HEK293 (cell line): ENCODE results near the gene FKBP14.
A peak's percentile ranks its signal among the peaks of the same experiment; 100 is the strongest.

Experiments used
- CTCF ChIA-PET: fragments of 350-600 bp; formaldehyde crosslinking; extraction: SDS; loops from one replicate; lab custom pipeline; 2021; ENCODE audit warnings: antibody characterized with exemption; lab: Yijun Ruan, JAX
- POLR2A ChIA-PET: fragments of 300-600 bp; formaldehyde crosslinking; extraction: SDS; loops from one replicate; lab custom pipeline; 2020; ENCODE audit warnings: antibody characterized with exemption, inconsistent platforms; lab: Yijun Ruan, JAX
- H3K27ac ChIP-seq: fragments of 200-500 bp; sonication (Bioruptor generic); 2 replicates; pipeline ENCODE4 v1.5.1; 2014; ENCODE audit warnings: low read depth, low read length, control low read depth, inconsistent platforms; ENCODE audit errors: extremely low read depth
- H3K36me3 ChIP-seq, 2 experiments: fragments of 200-500 bp in 1 of 2; sonication (Bioruptor generic) in 1 of 2; 1 replicate in 1 of 2; 2 replicates in 1 of 2; pipeline ENCODE4 v1.5.1; 2014 to 2017; ENCODE audit warnings: inconsistent platforms in 2 of 2, low read length in 2 of 2; ENCODE audit not compliant: control insufficient read depth in 2 of 2, insufficient read depth in 1 of 2
- H3K4me1 ChIP-seq: fragments of 200-500 bp; sonication (Bioruptor generic); 2 replicates; pipeline ENCODE4 v1.5.1; 2014; ENCODE audit warnings: mild to moderate bottlenecking, low read length, inconsistent platforms; ENCODE audit not compliant: control insufficient read depth, insufficient read depth
- H3K4me3 ChIP-seq: 2 replicates; pipeline ENCODE4 v1.5.1; 2011; ENCODE audit warnings: low read depth, mild to moderate bottlenecking, control low read depth, low read length, moderate library complexity
- H3K9me3 ChIP-seq: fragments of 200-500 bp; sonication (Bioruptor generic); 2 replicates; pipeline ENCODE4 v1.5.1; 2014; ENCODE audit warnings: low read depth, low read length, inconsistent platforms; ENCODE audit not compliant: control insufficient read depth, insufficient read depth
- EGR2 ChIP-seq: fragments of 450-650 bp; formaldehyde crosslinking; IDR thresholded peaks from 2 replicates; pipeline ENCODE4 v1.5.1; 2016; ENCODE audit warnings: low read depth, missing biosample characterization, missing genetic modification characterization
- GLIS1 ChIP-seq: fragments of 450-650 bp; formaldehyde crosslinking; IDR thresholded peaks from 2 replicates; pipeline ENCODE4 v1.5.1; 2016; ENCODE audit warnings: missing biosample characterization, missing genetic modification characterization
- HOXA7 ChIP-seq: sonication (generic); formaldehyde crosslinking; IDR thresholded peaks from 2 replicates; pipeline ENCODE4 v1.8.1; 2022; ENCODE audit warnings: missing genetic modification reagents, borderline replicate concordance
- MZF1 ChIP-seq: fragments of 450-650 bp; formaldehyde crosslinking; IDR thresholded peaks from 2 replicates; pipeline ENCODE4 v1.5.1; 2017; ENCODE audit warnings: missing biosample characterization, missing genetic modification characterization, borderline replicate concordance
- SP2 ChIP-seq: fragments of 450-650 bp; formaldehyde crosslinking; IDR thresholded peaks from 2 replicates; pipeline ENCODE4 v1.5.1; 2016; ENCODE audit warnings: missing biosample characterization, missing genetic modification characterization
- ZBTB8A ChIP-seq: fragments of 450-650 bp; formaldehyde crosslinking; IDR thresholded peaks from 2 replicates; pipeline ENCODE4 v1.5.1; 2016; ENCODE audit warnings: missing biosample characterization, missing genetic modification characterization
- ZFHX2 ChIP-seq: fragments of 450-650 bp; formaldehyde crosslinking; conservative IDR thresholded peaks from 2 replicates; pipeline ENCODE4 v1.5.1; 2016; ENCODE audit warnings: missing biosample characterization, missing genetic modification characterization
- ZNF133 ChIP-seq: fragments of 450-650 bp; formaldehyde crosslinking; IDR thresholded peaks from 2 replicates; pipeline ENCODE4 v1.5.1; 2016; ENCODE audit warnings: missing biosample characterization, missing genetic modification characterization
- ZNF157 ChIP-seq: fragments of 450-650 bp; formaldehyde crosslinking; IDR thresholded peaks from 2 replicates; pipeline ENCODE4 v1.5.1; 2016; ENCODE audit warnings: missing biosample characterization, missing genetic modification characterization
- ZNF16 ChIP-seq: fragments of 450-650 bp; formaldehyde crosslinking; IDR thresholded peaks from 2 replicates; pipeline ENCODE4 v1.5.1; 2016; ENCODE audit warnings: low read depth, missing biosample characterization, missing genetic modification characterization
- ZNF335 ChIP-seq: fragments of 450-650 bp; formaldehyde crosslinking; conservative IDR thresholded peaks from 2 replicates; pipeline ENCODE4 v1.5.1; 2016; ENCODE audit warnings: missing biosample characterization, missing genetic modification characterization
- ZNF350 ChIP-seq: fragments of 450-650 bp; formaldehyde crosslinking; IDR thresholded peaks from 2 replicates; pipeline ENCODE4 v1.5.0; 2017; ENCODE audit warnings: missing biosample characterization, mild to moderate bottlenecking, missing genetic modification characterization
- ZNF354C ChIP-seq: fragments of 450-650 bp; formaldehyde crosslinking; IDR thresholded peaks from 2 replicates; pipeline ENCODE4 v1.5.1; 2016; ENCODE audit warnings: missing biosample characterization, missing genetic modification characterization, low read depth, borderline replicate concordance
- ZNF416 ChIP-seq: fragments of 450-650 bp; formaldehyde crosslinking; IDR thresholded peaks from 2 replicates; pipeline ENCODE4 v1.5.1; 2016; ENCODE audit warnings: missing biosample characterization, missing genetic modification characterization
- ZNF501 ChIP-seq: fragments of 450-650 bp; formaldehyde crosslinking; IDR thresholded peaks from 2 replicates; pipeline ENCODE4 v1.5.1; 2016; ENCODE audit warnings: missing biosample characterization, missing genetic modification characterization
- ZNF560 ChIP-seq: fragments of 450-650 bp; formaldehyde crosslinking; IDR thresholded peaks from 2 replicates; pipeline ENCODE4 v1.5.1; 2017; ENCODE audit warnings: missing biosample characterization, missing genetic modification characterization, borderline replicate concordance
- ZNF585B ChIP-seq: fragments of 450-650 bp; formaldehyde crosslinking; IDR thresholded peaks from 2 replicates; pipeline ENCODE4 v1.5.1; 2016; ENCODE audit warnings: missing biosample characterization, missing genetic modification characterization
- ZNF600 ChIP-seq: fragments of 450-650 bp; formaldehyde crosslinking; IDR thresholded peaks from 2 replicates; pipeline ENCODE4 v1.5.1; 2016; ENCODE audit warnings: missing biosample characterization, missing genetic modification characterization
- ZNF792 ChIP-seq: fragments of 450-650 bp; formaldehyde crosslinking; IDR thresholded peaks from 2 replicates; pipeline ENCODE4 v1.5.1; 2016; ENCODE audit warnings: missing biosample characterization, missing genetic modification characterization
- TF ChIP-seq, protein P1 (sequence below): fragments of 450-650 bp; formaldehyde crosslinking; IDR thresholded peaks from 2 replicates; pipeline ENCODE4 v1.5.1; 2016; ENCODE audit warnings: missing biosample characterization, missing genetic modification characterization
- TF ChIP-seq, protein P2 (sequence below): fragments of 450-650 bp; formaldehyde crosslinking; IDR thresholded peaks from 2 replicates; pipeline ENCODE4 v1.5.1; 2017; ENCODE audit warnings: missing biosample characterization, missing genetic modification characterization
- TF ChIP-seq, protein P3 (sequence below): fragments of 450-650 bp; formaldehyde crosslinking; IDR thresholded peaks from 2 replicates; pipeline ENCODE4 v1.5.1; 2016; ENCODE audit warnings: missing biosample characterization, missing genetic modification characterization, low read depth
- TF ChIP-seq, protein P4 (sequence below): fragments of 450-650 bp; formaldehyde crosslinking; IDR thresholded peaks from 2 replicates; pipeline ENCODE4 v1.5.1; 2016; ENCODE audit warnings: missing biosample characterization, missing genetic modification characterization

Gene FKBP14

DNA sequence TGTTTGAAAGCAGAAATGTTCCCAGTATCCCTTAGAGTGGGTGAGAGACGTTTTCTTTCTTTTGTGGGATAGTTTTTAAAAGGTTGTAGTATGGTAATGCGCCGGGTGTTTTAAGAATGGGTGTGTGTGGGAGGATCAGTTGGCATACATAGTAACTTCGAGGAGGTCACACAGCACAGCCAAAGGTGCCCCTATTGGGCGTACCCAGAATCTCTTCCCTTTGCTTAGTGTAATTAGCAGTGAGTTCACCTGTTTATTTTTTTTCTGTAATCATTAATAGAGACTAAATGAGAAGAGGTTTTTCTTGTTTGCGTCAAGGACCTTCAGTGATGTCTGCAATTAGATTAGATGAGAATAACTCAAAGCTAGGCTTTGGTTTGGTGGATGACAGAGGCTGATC is 3.2 kb upstream of the FKBP14 start:
- TF ChIP-seq ZNF354C (tag by site-specific recombination): no peak
- TF ChIP-seq ZNF133: no peak
- peak; percentile 44 for TF ChIP-seq GLIS1 (tag by site-specific recombination)
- no peak for TF ChIP-seq ZNF416 (tag by site-specific recombination)
- 0 out of 2 replicates have a peak, but pooled peaks have one; percentile 27 for TF ChIP-seq ZNF501 (tag by site-specific recombination)
- peak; percentile 28; the same call in 1 of the 2 replicates for TF ChIP-seq EGR2 (tag by site-specific recombination)
- TF ChIP-seq, protein P1, sequence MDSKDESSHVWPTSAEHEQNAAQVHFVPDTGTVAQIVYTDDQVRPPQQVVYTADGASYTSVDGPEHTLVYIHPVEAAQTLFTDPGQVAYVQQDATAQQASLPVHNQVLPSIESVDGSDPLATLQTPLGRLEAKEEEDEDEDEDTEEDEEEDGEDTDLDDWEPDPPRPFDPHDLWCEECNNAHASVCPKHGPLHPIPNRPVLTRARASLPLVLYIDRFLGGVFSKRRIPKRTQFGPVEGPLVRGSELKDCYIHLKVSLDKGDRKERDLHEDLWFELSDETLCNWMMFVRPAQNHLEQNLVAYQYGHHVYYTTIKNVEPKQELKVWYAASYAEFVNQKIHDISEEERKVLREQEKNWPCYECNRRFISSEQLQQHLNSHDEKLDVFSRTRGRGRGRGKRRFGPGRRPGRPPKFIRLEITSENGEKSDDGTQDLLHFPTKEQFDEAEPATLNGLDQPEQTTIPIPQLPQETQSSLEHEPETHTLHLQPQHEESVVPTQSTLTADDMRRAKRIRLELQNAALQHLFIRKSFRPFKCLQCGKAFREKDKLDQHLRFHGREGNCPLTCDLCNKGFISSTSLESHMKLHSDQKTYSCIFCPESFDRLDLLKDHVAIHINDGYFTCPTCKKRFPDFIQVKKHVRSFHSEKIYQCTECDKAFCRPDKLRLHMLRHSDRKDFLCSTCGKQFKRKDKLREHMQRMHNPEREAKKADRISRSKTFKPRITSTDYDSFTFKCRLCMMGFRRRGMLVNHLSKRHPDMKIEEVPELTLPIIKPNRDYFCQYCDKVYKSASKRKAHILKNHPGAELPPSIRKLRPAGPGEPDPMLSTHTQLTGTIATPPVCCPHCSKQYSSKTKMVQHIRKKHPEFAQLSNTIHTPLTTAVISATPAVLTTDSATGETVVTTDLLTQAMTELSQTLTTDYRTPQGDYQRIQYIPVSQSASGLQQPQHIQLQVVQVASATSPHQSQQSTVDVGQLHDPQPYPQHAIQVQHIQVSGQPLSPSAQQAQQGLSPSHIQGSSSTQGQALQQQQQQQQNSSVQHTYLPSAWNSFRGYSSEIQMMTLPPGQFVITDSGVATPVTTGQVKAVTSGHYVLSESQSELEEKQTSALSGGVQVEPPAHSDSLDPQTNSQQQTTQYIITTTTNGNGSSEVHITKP (tag by site-specific recombination): no peak
- TF ChIP-seq ZFHX2 (tag by site-specific recombination): peak; percentile 25; the same call in 1 of the 2 replicates
- TF ChIP-seq ZNF350: no peak
- no peak for TF ChIP-seq ZNF585B
- TF ChIP-seq ZBTB8A (tag by site-specific recombination): 0 out of 2 replicates have a peak, but pooled peaks have one; percentile 10
- H3K9me3 ChIP-seq: no peaks in the 10 kb centered on the region
- peak overlapping the region; percentile 88 for H3K4me3 ChIP-seq
- no peaks in the 10 kb centered on the region; a peak in 1 of 3 replicates for H3K36me3 ChIP-seq
- POLR2A ChIA-PET: interaction anchor here (0.6 to 1.1 kb wide), 2 partner anchors 12 to 23 kb away, joined by 3 to 5 read pairs; no protein-coding TSS in a partner anchor
- CTCF ChIA-PET: no interaction called here
- peaks cover 14% of the 10 kb centered on the region for H3K4me1 ChIP-seq
- no peak overlapping the region for H3K27ac ChIP-seq

DNA sequence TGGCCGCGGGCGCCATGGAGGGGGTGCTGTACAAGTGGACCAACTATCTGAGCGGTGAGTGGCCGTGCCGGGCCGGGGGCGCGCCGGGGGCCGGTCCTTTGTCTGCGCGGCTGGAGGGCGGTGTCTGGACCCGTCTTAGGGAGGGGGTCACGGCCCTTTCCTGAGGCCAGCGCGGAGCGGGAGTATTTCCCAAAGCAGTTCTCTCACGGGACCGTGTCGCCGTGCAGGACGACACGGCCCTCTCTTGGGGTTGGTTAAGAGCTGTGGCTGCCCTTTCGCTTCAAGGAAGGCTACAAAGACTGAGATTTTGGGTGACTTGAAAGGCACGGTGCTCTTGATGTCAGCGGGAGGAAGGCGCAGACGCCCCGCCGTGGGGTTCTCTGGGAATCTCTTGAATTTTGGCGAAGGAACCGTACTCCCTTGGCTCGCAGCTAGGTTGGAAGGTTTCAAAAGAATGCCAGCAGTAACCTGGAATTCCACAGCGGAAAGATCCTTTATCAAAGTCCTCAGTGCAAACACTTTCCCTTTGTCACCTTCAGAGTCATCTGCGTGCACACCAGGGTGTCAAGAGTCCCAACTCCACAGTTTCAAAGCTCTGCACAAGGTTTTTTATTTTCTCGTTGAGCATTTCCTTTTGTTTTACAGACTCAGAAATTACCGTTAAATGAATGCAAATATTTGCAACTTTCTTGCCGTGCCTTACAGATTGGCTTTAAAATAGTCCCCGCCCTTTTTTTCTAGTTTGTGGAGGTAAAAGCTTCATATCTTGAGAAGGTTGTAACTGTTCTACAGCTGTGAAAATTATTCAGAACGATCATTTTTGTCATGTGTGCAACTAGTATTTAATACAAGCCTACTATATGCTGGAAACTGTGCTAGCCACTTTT is 2.5 kb upstream of the FKBP14 start:
- Histone ChIP-seq H3K4me1 (peaks cover 14% of the 10 kb centered on the region), H3K36me3 (no peaks in the 10 kb centered on the region; a peak in 1 of 3 replicates), H3K9me3 (no peaks in the 10 kb centered on the region), H3K4me3 (peak overlapping the region; percentile 88), H3K27ac (peak overlapping the region; percentile 76)
- CTCF ChIA-PET: interaction anchor here (1.0 to 2.0 kb wide), 2 partner anchors 8 to 33 kb away, joined by 3 to 5 read pairs; no protein-coding TSS in a partner anchor
- POLR2A ChIA-PET: interaction anchor here (0.6 to 1.7 kb wide), 4 partner anchors 12 to 80 kb away, joined by 3 to 12 read pairs (median 4); no protein-coding TSS in a partner anchor
- TF ChIP-seq ZNF560 (tag by site-specific recombination) (no peak), SP2 (peak; percentile 45), MZF1 (tag by site-specific recombination) (no peak), ZBTB8A (tag by site-specific recombination) (peak; percentile 81), HOXA7 (CRISPR knock-in tag) (no peak), ZNF600 (no peak), ZNF16 (tag by site-specific recombination) (no peak), ZNF792 (tag by site-specific recombination) (no peak), ZNF157 (tag by site-specific recombination) (no peak), ZNF335 (tag by site-specific recombination) (peak; percentile 23; the same call in 1 of the 2 replicates)
- TF ChIP-seq, protein P2, sequence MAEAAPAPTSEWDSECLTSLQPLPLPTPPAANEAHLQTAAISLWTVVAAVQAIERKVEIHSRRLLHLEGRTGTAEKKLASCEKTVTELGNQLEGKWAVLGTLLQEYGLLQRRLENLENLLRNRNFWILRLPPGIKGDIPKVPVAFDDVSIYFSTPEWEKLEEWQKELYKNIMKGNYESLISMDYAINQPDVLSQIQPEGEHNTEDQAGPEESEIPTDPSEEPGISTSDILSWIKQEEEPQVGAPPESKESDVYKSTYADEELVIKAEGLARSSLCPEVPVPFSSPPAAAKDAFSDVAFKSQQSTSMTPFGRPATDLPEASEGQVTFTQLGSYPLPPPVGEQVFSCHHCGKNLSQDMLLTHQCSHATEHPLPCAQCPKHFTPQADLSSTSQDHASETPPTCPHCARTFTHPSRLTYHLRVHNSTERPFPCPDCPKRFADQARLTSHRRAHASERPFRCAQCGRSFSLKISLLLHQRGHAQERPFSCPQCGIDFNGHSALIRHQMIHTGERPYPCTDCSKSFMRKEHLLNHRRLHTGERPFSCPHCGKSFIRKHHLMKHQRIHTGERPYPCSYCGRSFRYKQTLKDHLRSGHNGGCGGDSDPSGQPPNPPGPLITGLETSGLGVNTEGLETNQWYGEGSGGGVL (tag by site-specific recombination): no peak
- TF ChIP-seq, protein P3, sequence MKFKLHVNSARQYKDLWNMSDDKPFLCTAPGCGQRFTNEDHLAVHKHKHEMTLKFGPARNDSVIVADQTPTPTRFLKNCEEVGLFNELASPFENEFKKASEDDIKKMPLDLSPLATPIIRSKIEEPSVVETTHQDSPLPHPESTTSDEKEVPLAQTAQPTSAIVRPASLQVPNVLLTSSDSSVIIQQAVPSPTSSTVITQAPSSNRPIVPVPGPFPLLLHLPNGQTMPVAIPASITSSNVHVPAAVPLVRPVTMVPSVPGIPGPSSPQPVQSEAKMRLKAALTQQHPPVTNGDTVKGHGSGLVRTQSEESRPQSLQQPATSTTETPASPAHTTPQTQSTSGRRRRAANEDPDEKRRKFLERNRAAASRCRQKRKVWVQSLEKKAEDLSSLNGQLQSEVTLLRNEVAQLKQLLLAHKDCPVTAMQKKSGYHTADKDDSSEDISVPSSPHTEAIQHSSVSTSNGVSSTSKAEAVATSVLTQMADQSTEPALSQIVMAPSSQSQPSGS (tag by site-specific recombination): no peak
- TF ChIP-seq, protein P4, sequence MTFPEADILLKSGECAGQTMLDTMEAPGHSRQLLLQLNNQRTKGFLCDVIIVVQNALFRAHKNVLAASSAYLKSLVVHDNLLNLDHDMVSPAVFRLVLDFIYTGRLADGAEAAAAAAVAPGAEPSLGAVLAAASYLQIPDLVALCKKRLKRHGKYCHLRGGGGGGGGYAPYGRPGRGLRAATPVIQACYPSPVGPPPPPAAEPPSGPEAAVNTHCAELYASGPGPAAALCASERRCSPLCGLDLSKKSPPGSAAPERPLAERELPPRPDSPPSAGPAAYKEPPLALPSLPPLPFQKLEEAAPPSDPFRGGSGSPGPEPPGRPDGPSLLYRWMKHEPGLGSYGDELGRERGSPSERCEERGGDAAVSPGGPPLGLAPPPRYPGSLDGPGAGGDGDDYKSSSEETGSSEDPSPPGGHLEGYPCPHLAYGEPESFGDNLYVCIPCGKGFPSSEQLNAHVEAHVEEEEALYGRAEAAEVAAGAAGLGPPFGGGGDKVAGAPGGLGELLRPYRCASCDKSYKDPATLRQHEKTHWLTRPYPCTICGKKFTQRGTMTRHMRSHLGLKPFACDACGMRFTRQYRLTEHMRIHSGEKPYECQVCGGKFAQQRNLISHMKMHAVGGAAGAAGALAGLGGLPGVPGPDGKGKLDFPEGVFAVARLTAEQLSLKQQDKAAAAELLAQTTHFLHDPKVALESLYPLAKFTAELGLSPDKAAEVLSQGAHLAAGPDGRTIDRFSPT (tag by site-specific recombination): no peak
